ENCODE results near the gene IFIT3. TPM values are rescaled to one million over a fixed set of nuclear protein-coding genes. Genes with fewer than 3 reads are reported as not detected.

The IFIT3 gene
- total and polyA plus RNA-seq, 2 of the 8 experiments (the other 6 are each of a cell fraction or from before 2014, with no cell fraction given): 0.12 to 0.84 TPM

- Histone ChIP-seq H3K27me3 (replicated peaks in 1 of 4; ENCODE audit: control insufficient read depth in 3 of 4, extremely low read depth in 1 of 4, insufficient read depth in 3 of 4, low read length in 3 of 4) (no peaks in the 10 kb centered on the region), H3K27ac (ENCODE audit: low read depth, low read length) (no peak overlapping the region), H4K91ac (replicated peaks; ENCODE audit: insufficient read length, low read length) (no peak overlapping the region), H3K23ac (ENCODE audit: insufficient read length) (no peak overlapping the region), H4K8ac (ENCODE audit: extremely low read depth, insufficient read depth, low read length) (no peak overlapping the region), H4K20me1 (replicated peaks in 1 of 2; ENCODE audit: control insufficient read depth in 1 of 2, insufficient read depth in 2 of 2, low read length in 2 of 2) (no peaks in the 10 kb centered on the region), H3K9me3 (ENCODE audit: insufficient read depth in 2 of 2, low read depth in 1 of 2, low read length in 1 of 2) (no peaks in the 10 kb centered on the region), H2AFZ (ENCODE audit: low read length) (no peak overlapping the region), H3K4me3 (ENCODE audit: extremely low read depth in 1 of 4, insufficient read depth in 2 of 4, low read depth in 3 of 4, low read length in 4 of 4) (no peak overlapping the region), H3K18ac (ENCODE audit: extremely low read depth, low read length) (no peak overlapping the region), H3K79me1 (ENCODE audit: low read depth, low read length) (no peaks in the 10 kb centered on the region), H2BK5ac (ENCODE audit: low read depth, low read length) (no peak overlapping the region), H3K79me2 (ENCODE audit: control insufficient read depth in 1 of 2, insufficient read depth in 2 of 2, low read length in 2 of 2) (no peaks in the 10 kb centered on the region), H3K36me3 (ENCODE audit: control insufficient read depth in 2 of 4, insufficient read depth in 4 of 4, low read length in 3 of 4) (no peaks in the 10 kb centered on the region), H3K4me2 (ENCODE audit: insufficient read depth in 1 of 2, low read depth in 2 of 2, low read length in 2 of 2) (no peak overlapping the region), H3K4ac (replicated peaks; ENCODE audit: insufficient read length, low read depth, low read length) (no peak overlapping the region), H2BK15ac (ENCODE audit: low read length) (no peak overlapping the region), H2AK5ac (ENCODE audit: low read depth, low read length) (no peak overlapping the region), H2BK120ac (replicated peaks; ENCODE audit: low read depth, low read length) (no peak overlapping the region), H2BK12ac (ENCODE audit: low read depth, low read length) (no peak overlapping the region), H3K4me1 (replicated peaks in 1 of 4; ENCODE audit: control insufficient read depth in 3 of 4, insufficient read depth in 4 of 4, low read length in 3 of 4) (peaks cover 0 to 6% (median 0%) of the 10 kb centered on the region in 4 experiments; a peak in 1 of 7 replicates), H3K23me2 (ENCODE audit: low read depth, low read length) (no peaks in the 10 kb centered on the region; the same call in 1 of the 2 replicates), H4K5ac (ENCODE audit: insufficient read length, low read depth, low read length) (no peak overlapping the region), H3K9ac (replicated peaks in 1 of 4; ENCODE audit: extremely low read depth in 1 of 4, low read depth in 3 of 4, low read length in 3 of 4) (no peak overlapping the region), H3K14ac (ENCODE audit: insufficient read length) (no peak overlapping the region), H3K56ac (replicated peaks; ENCODE audit: insufficient read length, low read depth, low read length) (no peak overlapping the region), H2BK20ac (ENCODE audit: low read length) (no peak overlapping the region)
- ChIA-PET CTCF (ENCODE audit: partially characterized antibody) (interaction anchor here (0.8 to 5.4 kb wide), 7 partner anchors 8 to 153 kb away, joined by 3 to 64 read pairs (median 25); partner anchors contain the start of gene IFIT2), POLR2A (ENCODE audit: partially characterized antibody) (no interaction called here)
- DNase-seq (ENCODE audit: low read depth in 1 of 2, low spot score in 2 of 2) (no peak), FAIRE-seq (no peak)
- TF ChIP-seq CBX8 (IDR thresholded peaks at IDR 0.05; ENCODE audit: borderline replicate concordance, low read depth, low read length) (no peak), EP300 (IDR thresholded peaks at IDR 0.05; ENCODE audit: borderline replicate concordance in 1 of 2, low read depth in 2 of 2, low read length in 2 of 2) (no peak), KDM4A (IDR thresholded peaks at IDR 0.05; ENCODE audit: low read depth, low read length, severe bottlenecking) (no peak), FOSL1 (IDR thresholded peaks at IDR 0.05; ENCODE audit: insufficient read depth, low read depth, low read length) (no peak)
Measured at GRCh38 chr10:89371079-89371478, 43.3 kb downstream of the IFIT3 start.
